SK-N-SH treated with all-trans-retinoic acid at 6 μM for 48 hours (cell line): ENCODE data around the gene BACH2.

Experiments
- RARB ChIP-seq: fragments of 250-450 bp; sonication (Bioruptor Pico); IDR thresholded peaks from 2 replicates; pipeline ENCODE4 v1.8.0; 2021; ENCODE audit warnings: mild to moderate bottlenecking, moderate library complexity
- TCF4 ChIP-seq: fragments of 250-450 bp; sonication (Bioruptor Pico); IDR thresholded peaks from 2 replicates; pipeline ENCODE4 v1.8.0; 2021; ENCODE audit warnings: mild to moderate bottlenecking, moderate library complexity, borderline replicate concordance
- ZC3H10 ChIP-seq: fragments of 250-450 bp; sonication (Bioruptor Pico); IDR thresholded peaks from 2 replicates; pipeline ENCODE4 v1.5.1; 2021; ENCODE audit warnings: mild to moderate bottlenecking, moderate library complexity
- ZFP30 ChIP-seq: fragments of 450-650 bp; formaldehyde crosslinking; IDR thresholded peaks from 2 replicates; pipeline ENCODE4 v1.5.0; 2022; ENCODE audit warnings: mild to moderate bottlenecking, moderate library complexity
- ZNF70 ChIP-seq: fragments of 450-650 bp; formaldehyde crosslinking; IDR thresholded peaks from 2 replicates; pipeline ENCODE4 v1.5.0; 2020; ENCODE audit warnings: mild to moderate bottlenecking, moderate library complexity
- ZNF8 ChIP-seq: fragments of 450-650 bp; formaldehyde crosslinking; IDR thresholded peaks from 2 replicates; pipeline ENCODE4 v1.5.0; 2020; ENCODE audit warnings: mild to moderate bottlenecking, moderate library complexity
- TF ChIP-seq, protein P1 (sequence below): fragments of 250-450 bp; sonication (Bioruptor Pico); IDR thresholded peaks from 2 replicates; pipeline ENCODE4 v1.8.0; 2020; ENCODE audit warnings: mild to moderate bottlenecking, moderate library complexity, borderline replicate concordance
- TF ChIP-seq, protein P2 (sequence below): fragments of 250-450 bp; sonication (Bioruptor Pico); IDR thresholded peaks from 2 replicates; pipeline ENCODE4 v1.5.1; 2020; ENCODE audit warnings: low read depth, mild to moderate bottlenecking, moderate library complexity

DNA sequence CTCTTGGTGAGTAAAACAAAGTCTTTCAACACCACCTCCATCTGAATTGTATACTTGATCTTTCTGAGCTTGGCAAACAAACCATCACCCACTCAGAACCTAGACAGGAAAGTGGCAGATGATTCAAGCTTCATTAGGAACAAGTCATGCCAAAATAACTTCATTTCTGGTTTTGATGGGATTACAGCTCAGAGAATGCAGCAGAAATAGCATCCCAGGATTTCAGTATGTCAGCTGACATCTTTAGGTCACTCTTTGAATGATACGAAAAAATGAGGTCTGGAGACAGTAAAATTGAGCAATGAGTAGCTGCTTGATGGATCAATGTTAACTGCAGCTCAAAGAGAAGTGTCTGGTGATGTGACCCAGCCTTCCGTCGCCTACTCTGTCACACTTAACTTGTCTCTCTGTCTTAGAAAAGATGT lies 310.0 kb downstream of the BACH2 start:
- TF ChIP-seq ZFP30 (no peak), RARB (CRISPR knock-in tag) (no peak), ZNF8 (CRISPR knock-in tag) (no peak), ZC3H10 (no peak), ZNF70 (CRISPR knock-in tag) (no peak), TCF4 (no peak)
- TF ChIP-seq, protein P1, sequence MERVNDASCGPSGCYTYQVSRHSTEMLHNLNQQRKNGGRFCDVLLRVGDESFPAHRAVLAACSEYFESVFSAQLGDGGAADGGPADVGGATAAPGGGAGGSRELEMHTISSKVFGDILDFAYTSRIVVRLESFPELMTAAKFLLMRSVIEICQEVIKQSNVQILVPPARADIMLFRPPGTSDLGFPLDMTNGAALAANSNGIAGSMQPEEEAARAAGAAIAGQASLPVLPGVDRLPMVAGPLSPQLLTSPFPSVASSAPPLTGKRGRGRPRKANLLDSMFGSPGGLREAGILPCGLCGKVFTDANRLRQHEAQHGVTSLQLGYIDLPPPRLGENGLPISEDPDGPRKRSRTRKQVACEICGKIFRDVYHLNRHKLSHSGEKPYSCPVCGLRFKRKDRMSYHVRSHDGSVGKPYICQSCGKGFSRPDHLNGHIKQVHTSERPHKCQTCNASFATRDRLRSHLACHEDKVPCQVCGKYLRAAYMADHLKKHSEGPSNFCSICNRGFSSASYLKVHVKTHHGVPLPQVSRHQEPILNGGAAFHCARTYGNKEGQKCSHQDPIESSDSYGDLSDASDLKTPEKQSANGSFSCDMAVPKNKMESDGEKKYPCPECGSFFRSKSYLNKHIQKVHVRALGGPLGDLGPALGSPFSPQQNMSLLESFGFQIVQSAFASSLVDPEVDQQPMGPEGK (CRISPR knock-in tag): no peak
- TF ChIP-seq, protein P2, sequence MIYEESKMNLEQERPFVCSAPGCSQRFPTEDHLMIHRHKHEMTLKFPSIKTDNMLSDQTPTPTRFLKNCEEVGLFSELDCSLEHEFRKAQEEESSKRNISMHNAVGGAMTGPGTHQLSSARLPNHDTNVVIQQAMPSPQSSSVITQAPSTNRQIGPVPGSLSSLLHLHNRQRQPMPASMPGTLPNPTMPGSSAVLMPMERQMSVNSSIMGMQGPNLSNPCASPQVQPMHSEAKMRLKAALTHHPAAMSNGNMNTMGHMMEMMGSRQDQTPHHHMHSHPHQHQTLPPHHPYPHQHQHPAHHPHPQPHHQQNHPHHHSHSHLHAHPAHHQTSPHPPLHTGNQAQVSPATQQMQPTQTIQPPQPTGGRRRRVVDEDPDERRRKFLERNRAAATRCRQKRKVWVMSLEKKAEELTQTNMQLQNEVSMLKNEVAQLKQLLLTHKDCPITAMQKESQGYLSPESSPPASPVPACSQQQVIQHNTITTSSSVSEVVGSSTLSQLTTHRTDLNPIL (CRISPR knock-in tag): no peak
